Measurements from ENCODE around the gene C17orf75. TPM values are rescaled to one million over a fixed set of nuclear protein-coding genes. Genes with fewer than 3 reads are reported as not detected.

The C17orf75 gene
- total and polyA plus RNA-seq, 2 of the 4 experiments (the other 2 are of a cell fraction): 11.5 to 16.1 TPM

DNA sequence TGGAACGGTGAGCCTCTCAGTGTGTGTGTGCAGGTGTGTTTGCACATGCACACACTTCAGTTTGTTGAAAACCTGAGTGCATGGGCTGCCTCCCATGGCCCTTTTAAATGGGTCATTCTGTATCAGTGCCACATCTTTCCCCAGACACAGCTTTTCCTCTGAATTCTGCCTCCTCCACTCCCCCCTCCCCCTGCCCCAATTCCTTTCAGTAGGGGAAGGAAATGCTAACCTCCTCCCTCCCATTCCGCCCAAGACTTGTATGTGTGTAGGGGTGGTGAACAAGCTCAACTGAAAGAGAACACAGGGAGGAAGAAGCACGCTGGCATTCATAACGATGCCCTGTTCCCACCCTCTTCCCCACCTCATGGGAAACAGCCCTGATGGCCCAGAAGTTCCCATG, 34.3 kb downstream of the C17orf75 start:
- TF ChIP-seq FOS (IDR thresholded peaks at IDR 0.05; ENCODE audit: low read depth, low read length) (no peak), BHLHE40 (IDR thresholded peaks at IDR 0.05; ENCODE audit: low read depth, low read length) (no peak), RCOR1 (IDR thresholded peaks at IDR 0.05; ENCODE audit: insufficient replicate concordance, low read length) (no peak), CTCF (conservative IDR thresholded peaks at IDR 0.05; ENCODE audit: low read depth, low read length) (no peak), CEBPB (IDR thresholded peaks at IDR 0.05; ENCODE audit: low read depth, low read length) (no peak), MXI1 (IDR thresholded peaks at IDR 0.05; ENCODE audit: borderline replicate concordance, low read depth, low read length) (no peak), RAD21 (IDR thresholded peaks at IDR 0.05; ENCODE audit: low read length) (no peak), CHD1 (IDR thresholded peaks at IDR 0.05; ENCODE audit: low read depth, low read length) (no peak), MAZ (IDR thresholded peaks at IDR 0.05; ENCODE audit: borderline replicate concordance, low read depth, low read length) (no peak), POLR2A (IDR thresholded peaks at IDR 0.05; ENCODE audit: low read depth, low read length) (no peak), MAFK (IDR thresholded peaks at IDR 0.05; ENCODE audit: low read depth, low read length) (no peak), SMC3 (IDR thresholded peaks at IDR 0.05; ENCODE audit: low read depth, low read length) (no peak), USF2 (IDR thresholded peaks at IDR 0.05; ENCODE audit: low read depth, low read length) (no peak)
- CTCF ChIA-PET: no interaction called here

More for the DNA sequence above, 34.3 kb downstream of the C17orf75 start:
- Histone ChIP-seq H2AFZ (replicated peaks; ENCODE audit: low read length, poor library complexity) (no peak overlapping the region), H2BK120ac (ENCODE audit: low read depth, low read length) (no peak overlapping the region), H3K9me1 (ENCODE audit: insufficient read depth, low read length) (no peaks in the 10 kb centered on the region), H3K4me3 (ENCODE audit: insufficient read depth, low read depth, low read length) (no peak overlapping the region), H2BK15ac (ENCODE audit: low read depth, low read length) (no peak overlapping the region), H2AK9ac (replicated peaks; ENCODE audit: low read depth, low read length, poor library complexity) (no peak overlapping the region), H2BK20ac (ENCODE audit: low read depth, low read length) (no peak overlapping the region), H4K8ac (ENCODE audit: low read depth in 2 of 2, low read length in 2 of 2) (no peak overlapping the region), H4K5ac (ENCODE audit: low read depth, low read length) (no peak overlapping the region), H4K91ac (ENCODE audit: insufficient read depth, low read depth, low read length) (no peak overlapping the region), H3K4ac (ENCODE audit: low read depth, low read length) (no peak overlapping the region), H3K27me3 (ENCODE audit: control insufficient read depth, insufficient read depth, low read length) (peaks cover 42% of the 10 kb centered on the region), H3K4me2 (ENCODE audit: low read depth, low read length) (no peak overlapping the region), H3K9me3 (ENCODE audit: control insufficient read depth, insufficient read depth, low read length) (no peaks in the 10 kb centered on the region), H3K23ac (ENCODE audit: low read depth, low read length) (no peak overlapping the region), H3K56ac (ENCODE audit: extremely low read depth, insufficient read depth, low read length) (no peak overlapping the region), H2BK5ac (ENCODE audit: low read depth, low read length, poor library complexity, severe bottlenecking) (no peak overlapping the region), H3K27ac (ENCODE audit: insufficient read depth, low read length) (no peak overlapping the region), H2AK5ac (ENCODE audit: low read depth, low read length) (no peak overlapping the region), H3K36me3 (ENCODE audit: control insufficient read depth, insufficient read depth, low read length) (no peaks in the 10 kb centered on the region), H3K14ac (replicated peaks; ENCODE audit: low read depth, low read length) (no peak overlapping the region), H3K4me1 (ENCODE audit: control insufficient read depth, insufficient read depth, low read length) (no peaks in the 10 kb centered on the region), H3K79me1 (ENCODE audit: low read depth in 1 of 2, low read length in 2 of 2) (no peaks in the 10 kb centered on the region), H4K20me1 (ENCODE audit: insufficient read depth, low read length) (no peaks in the 10 kb centered on the region), H3K18ac (ENCODE audit: low read depth, low read length) (no peak overlapping the region), H3K9ac (ENCODE audit: low read depth, low read length) (no peak overlapping the region)
- in situ Hi-C loops (cut with MboI; ENCODE audit: low sequenced_read_pairs): no loop called here
- POLR2A ChIA-PET (ENCODE audit: unreplicated experiment): no interaction called here
- no CpG with 5 or more reads among the region's 4 CpGs for WGBS, 2 experiments (ENCODE audit: extremely low coverage in 2 of 2, insufficient read length in 1 of 2)
- BruUV-seq (replicated peaks): no TSS peak
- dilution Hi-C loops (cut with HindIII; ENCODE audit: low sequenced_read_pairs, unreplicated experiment): no loop called here
- DNase-seq (no peak), ATAC-seq (ENCODE audit: low read depth) (no peak)
- intact Hi-C loops (cut with micrococcal nuclease): no loop called here
